Activated CD4-positive, alpha-beta memory T cell treated with anti-CD3 and anti-CD28 coated beads for 36 hours (primary cell): ENCODE results near the gene CACNA1E. TPM values are rescaled to one million over a fixed set of nuclear protein-coding genes. Genes with fewer than 3 reads are reported as not detected.

ENCODE experiments used
- CTCF ChIA-PET: fragments of 350-600 bp; sonication (Branson Sonifier 250); formaldehyde crosslinking; loops from one replicate; lab custom pipeline; 2021; ENCODE audit warnings: antibody characterized with exemption, inconsistent platforms; lab: Charles Lee
- POLR2A ChIA-PET: fragments of 350-600 bp; sonication (Branson Sonifier 250); formaldehyde crosslinking; loops from one replicate; lab custom pipeline; 2021; ENCODE audit warnings: antibody characterized with exemption; lab: Charles Lee
- DNase-seq: peaks from one replicate; pipeline ENCODE4 v3.0.0-alpha.2; 2020
- H3K27ac Mint-ChIP-seq: one replicate; pipeline ENCODE4 v1.8.0; 2021; ENCODE audit warnings: mixed read lengths
- H3K27me3 Mint-ChIP-seq: one replicate; pipeline ENCODE4 v1.8.0; 2021; ENCODE audit warnings: mixed read lengths
- H3K36me3 Mint-ChIP-seq: one replicate; pipeline ENCODE4 v1.8.0; 2021; ENCODE audit warnings: mixed read lengths
- H3K4me1 Mint-ChIP-seq: one replicate; pipeline ENCODE4 v1.8.0; 2021; ENCODE audit warnings: low read depth, mixed read lengths
- H3K4me3 Mint-ChIP-seq: one replicate; pipeline ENCODE4 v1.8.0; 2021; ENCODE audit warnings: mild to moderate bottlenecking, mixed read lengths
- H3K9me3 Mint-ChIP-seq: one replicate; pipeline ENCODE4 v1.8.0; 2021; ENCODE audit warnings: mixed read lengths
- intact Hi-C: fragments of 100-400 bp; cut with micrococcal nuclease; formaldehyde crosslinking; loops from one replicate; pipeline ENCODE4 v1.15.1; 2023
- total RNA-seq, 2 experiments: library from RNA; stranded (reverse); gene quantifications; one replicate each; pipeline ENCODE4 v1.2.3, GENCODE V29; 2021

CACNA1E gene
- total RNA-seq, result not detected

DNA sequence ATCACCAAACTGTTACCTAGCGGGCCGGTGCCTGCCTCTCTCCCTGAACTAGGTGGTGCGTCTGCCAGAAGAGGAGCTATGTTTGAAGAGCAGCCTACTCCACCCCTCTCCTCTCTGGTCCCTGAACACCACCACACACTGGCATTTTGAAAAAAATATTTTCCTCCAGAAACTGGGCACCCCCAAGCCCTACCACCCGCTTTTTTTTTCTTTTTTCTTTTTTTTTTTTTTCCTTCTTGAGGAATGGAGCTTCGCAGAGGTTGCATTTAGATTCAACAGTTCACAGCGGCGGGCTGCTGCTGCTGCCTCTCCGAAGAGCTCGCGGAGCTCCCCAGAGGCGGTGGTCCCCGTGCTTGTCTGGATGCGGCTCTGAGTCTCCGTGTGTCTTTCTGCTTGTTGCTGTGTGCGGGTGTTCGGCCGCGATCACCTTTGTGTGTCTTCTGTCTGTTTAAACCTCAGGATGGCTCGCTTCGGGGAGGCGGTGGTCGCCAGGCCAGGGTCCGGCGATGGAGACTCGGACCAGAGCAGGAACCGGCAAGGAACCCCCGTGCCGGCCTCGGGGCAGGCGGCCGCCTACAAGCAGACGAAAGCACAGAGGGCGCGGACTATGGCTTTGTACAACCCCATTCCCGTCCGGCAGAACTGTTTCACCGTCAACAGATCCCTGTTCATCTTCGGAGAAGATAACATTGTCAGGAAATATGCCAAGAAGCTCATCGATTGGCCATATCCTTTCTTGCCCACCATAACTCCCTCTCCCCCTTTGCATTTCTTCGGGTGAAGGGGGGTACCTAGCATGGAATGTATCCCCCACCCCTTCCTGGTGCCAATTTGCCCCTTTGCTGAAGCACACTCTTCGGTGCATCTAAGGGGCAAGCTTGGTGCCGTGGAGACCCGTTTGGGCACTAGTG, at the start of gene CACNA1E:
TSS of gene CACNA1E (plus strand) at position 233 of the 911 bp plus-strand sequence. CDS start at position 461, 228 bp downstream.
- H3K36me3 Mint-ChIP-seq, result no peaks in the 10 kb centered on the region
- peaks cover 24% of the 10 kb centered on the region for H3K4me1 Mint-ChIP-seq
- peak within 1 kb of the TSS; percentile 57 for H3K4me3 Mint-ChIP-seq
- POLR2A ChIA-PET, result no interaction called here
- CTCF ChIA-PET, result interaction anchor here (0.6 to 6.8 kb wide), 2 partner anchors 378 to 597 kb away, joined by 4 to 63 read pairs; no protein-coding TSS in a partner anchor
- H3K27me3 Mint-ChIP-seq, result peaks cover 64% of the 10 kb centered on the region
- no peaks in the 10 kb centered on the region for H3K9me3 Mint-ChIP-seq
- no peak for DNase-seq
- H3K27ac Mint-ChIP-seq, result no peak within 1 kb of the TSS
- intact Hi-C loops, result no loop called here

DNA sequence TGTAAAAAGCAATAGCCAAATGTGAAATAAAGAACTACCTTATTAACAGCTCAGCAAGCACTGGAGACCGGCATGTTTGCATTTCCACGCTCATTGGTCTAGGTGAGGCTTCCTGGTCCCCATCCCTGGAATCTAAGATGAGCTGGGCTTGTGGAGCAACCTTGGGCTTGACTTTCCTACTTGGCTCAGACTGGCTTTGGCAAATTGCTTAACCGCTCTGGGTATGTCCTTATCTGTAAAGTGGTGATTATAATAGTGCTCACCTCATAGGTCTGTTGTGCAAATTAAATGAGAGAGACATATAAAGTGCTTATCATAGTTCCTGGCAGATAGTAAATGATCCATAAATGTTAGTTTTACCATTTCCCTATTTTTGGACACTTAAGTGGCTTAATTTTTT, 49.4 kb upstream of the CACNA1E start:
- peaks cover 18% of the 10 kb centered on the region for H3K27me3 Mint-ChIP-seq
- H3K9me3 Mint-ChIP-seq, result no peaks in the 10 kb centered on the region
- no peaks in the 10 kb centered on the region for H3K4me1 Mint-ChIP-seq
- ChIA-PET CTCF (interaction anchor here (3.2 kb wide), 1 partner anchor 9 kb away, joined by 17 read pairs; no protein-coding TSS in a partner anchor), POLR2A (no interaction called here)
- intact Hi-C loops, result no loop called here
- DNase-seq, result no peak
- no peaks in the 10 kb centered on the region for H3K36me3 Mint-ChIP-seq
- H3K27ac Mint-ChIP-seq, result no peak overlapping the region
- no peak overlapping the region for H3K4me3 Mint-ChIP-seq

DNA sequence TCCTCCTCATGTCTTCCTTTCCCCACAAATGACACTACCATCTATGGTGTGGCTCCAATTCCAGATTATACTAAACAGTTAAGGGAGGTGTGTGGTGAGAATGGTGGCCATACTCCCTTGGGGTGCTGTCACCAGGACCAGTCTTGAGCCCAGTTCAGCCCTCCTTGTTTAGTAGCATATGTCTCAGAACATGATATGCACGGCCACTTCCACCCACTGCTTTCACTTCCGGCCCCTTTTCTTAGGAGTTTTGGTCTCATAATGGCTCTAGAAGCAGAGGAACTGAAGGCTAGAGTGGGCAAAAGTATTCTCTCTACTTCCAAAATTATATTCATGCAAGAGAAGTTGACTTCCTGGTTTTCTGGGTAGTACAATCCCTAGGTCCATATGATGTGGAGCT, 45.3 kb upstream of the CACNA1E start:
- H3K27ac Mint-ChIP-seq, result no peak overlapping the region
- H3K36me3 Mint-ChIP-seq, result no peaks in the 10 kb centered on the region
- H3K9me3 Mint-ChIP-seq, result no peaks in the 10 kb centered on the region
- no peak overlapping the region for H3K4me3 Mint-ChIP-seq
- H3K27me3 Mint-ChIP-seq, result peaks cover 16% of the 10 kb centered on the region
- intact Hi-C loops, result no loop called here
- POLR2A ChIA-PET, result no interaction called here
- no peaks in the 10 kb centered on the region for H3K4me1 Mint-ChIP-seq
- no peak for DNase-seq
- CTCF ChIA-PET, result no interaction called here

DNA sequence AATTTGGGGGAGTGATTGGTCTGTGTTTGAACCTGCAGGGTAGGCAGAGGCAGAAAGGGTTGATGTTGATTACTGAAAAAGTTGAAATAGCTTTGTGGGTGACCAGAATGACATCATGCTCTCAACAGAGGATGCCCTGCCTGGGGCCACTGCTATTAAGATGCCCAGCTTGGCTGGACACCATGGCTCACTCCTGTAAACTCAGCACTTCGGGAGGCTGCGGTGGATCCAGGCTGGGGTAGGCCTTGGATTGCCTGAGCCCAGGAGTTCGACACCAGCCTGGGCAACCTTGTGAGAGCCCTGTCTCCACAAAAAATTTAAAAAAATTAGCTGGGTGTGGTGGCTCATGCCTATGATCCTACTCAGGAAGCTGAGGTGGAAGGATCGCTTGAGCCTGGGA, 42.8 kb upstream of the CACNA1E start:
- intact Hi-C loops, result no loop called here
- Mint-ChIP-seq H3K4me1 (no peaks in the 10 kb centered on the region), H3K36me3 (no peaks in the 10 kb centered on the region), H3K27me3 (peaks cover 7% of the 10 kb centered on the region), H3K9me3 (no peaks in the 10 kb centered on the region), H3K4me3 (no peak overlapping the region), H3K27ac (no peak overlapping the region)
- POLR2A ChIA-PET, result no interaction called here
- no peak for DNase-seq
- CTCF ChIA-PET, result no interaction called here

DNA sequence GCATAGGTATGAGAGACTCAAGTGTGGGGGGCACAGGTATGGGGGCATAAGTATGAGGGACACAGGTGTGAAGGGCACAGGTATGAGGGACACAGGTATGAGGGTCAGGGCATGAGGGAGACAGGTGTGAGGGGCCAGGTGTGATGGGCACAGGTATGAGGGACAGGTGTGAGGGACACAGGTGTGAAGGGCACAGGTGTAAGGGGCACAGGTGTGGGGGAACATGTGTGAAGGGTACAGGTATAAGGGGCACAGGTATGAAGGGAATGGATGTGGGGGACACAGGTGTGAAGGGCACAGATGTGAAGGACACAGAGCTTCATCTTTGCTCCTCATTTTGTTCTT, 41.2 kb upstream of the CACNA1E start:
- CTCF ChIA-PET, result no interaction called here
- DNase-seq, result no peak
- H3K4me1 Mint-ChIP-seq, result no peaks in the 10 kb centered on the region
- no peaks in the 10 kb centered on the region for H3K36me3 Mint-ChIP-seq
- peaks cover 4% of the 10 kb centered on the region for H3K27me3 Mint-ChIP-seq
- POLR2A ChIA-PET, result no interaction called here
- intact Hi-C loops, result no loop called here
- H3K27ac Mint-ChIP-seq, result no peak overlapping the region
- H3K4me3 Mint-ChIP-seq, result no peak overlapping the region
- H3K9me3 Mint-ChIP-seq, result no peaks in the 10 kb centered on the region

DNA sequence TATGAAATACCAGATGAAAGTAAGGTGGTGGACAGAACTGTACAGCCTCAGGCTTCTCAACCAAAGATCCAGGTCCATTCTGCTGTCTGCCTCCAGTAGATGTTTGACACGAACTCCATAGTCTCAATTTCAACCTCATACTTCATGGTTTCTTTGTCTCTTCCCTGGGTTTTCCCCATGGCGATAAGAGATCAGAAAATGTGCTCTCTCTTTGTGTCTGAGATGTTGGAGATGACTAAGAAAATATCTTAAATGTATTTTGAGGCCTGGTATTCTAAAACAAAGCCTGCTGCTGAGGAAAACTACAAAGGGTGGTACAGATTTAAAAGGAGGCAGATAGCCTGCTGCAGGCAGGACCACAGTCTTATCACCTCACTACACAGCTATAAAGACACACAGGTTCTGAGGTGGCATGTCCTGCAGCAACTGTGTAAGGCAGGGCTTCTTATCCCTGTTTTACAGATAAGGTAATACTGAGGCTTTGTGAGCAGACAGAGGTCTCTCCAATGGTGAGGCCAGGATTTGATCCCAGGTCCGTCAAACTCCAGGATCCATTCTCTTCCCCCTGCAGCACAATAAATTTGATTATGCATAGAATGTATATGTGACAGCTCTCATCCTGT, 40.0 kb upstream of the CACNA1E start:
- DNase-seq, result no peak
- ChIA-PET CTCF (no interaction called here), POLR2A (no interaction called here)
- Mint-ChIP-seq H3K9me3 (no peaks in the 10 kb centered on the region), H3K27ac (no peak overlapping the region), H3K4me3 (no peak overlapping the region), H3K4me1 (no peaks in the 10 kb centered on the region), H3K36me3 (no peaks in the 10 kb centered on the region), H3K27me3 (no peaks in the 10 kb centered on the region)
- intact Hi-C loops, result no loop called here

DNA sequence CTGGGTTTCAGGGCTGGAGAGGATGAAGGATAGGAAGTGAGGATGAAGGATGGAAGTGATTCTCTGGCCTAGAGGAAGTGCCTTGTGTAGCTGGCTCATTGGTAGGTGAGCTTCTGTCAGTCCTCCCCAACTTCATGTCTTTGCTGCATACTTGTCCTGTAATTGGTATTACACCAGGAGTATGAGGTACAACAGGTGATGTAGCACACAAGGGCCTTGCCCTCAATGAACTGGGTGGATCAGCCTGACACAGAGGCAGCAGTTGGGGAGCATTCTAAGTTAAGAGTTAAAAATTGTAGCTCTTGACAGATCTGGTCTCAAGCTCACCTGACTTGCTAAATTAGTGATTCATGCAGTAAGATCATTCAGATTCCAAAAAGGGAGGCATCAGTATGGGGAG, 37.9 kb upstream of the CACNA1E start:
- intact Hi-C loops, result no loop called here
- Mint-ChIP-seq H3K9me3 (no peaks in the 10 kb centered on the region), H3K27me3 (no peaks in the 10 kb centered on the region), H3K4me1 (no peaks in the 10 kb centered on the region), H3K27ac (no peak overlapping the region), H3K4me3 (no peak overlapping the region), H3K36me3 (no peaks in the 10 kb centered on the region)
- CTCF ChIA-PET, result no interaction called here
- POLR2A ChIA-PET, result no interaction called here
- DNase-seq, result no peak

DNA sequence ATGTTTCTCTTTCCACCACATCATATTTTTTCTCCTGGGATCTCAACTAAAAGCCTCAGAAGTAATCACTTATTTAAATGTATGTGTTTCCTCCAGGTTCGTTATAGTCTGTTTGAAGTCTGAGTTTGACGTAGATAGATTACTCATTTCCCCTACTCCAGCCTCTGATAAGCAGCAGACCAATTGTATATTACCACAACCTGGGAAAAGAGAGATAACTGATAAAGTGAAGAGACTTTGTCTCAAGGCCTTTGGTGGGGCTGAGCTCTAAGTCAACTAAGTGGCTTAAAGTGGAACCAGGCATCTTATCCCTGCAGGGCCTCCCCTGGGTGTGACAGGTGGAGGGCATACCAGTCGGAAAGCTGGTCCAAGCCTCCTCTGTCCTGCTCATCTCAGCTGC, 34.9 kb upstream of the CACNA1E start:
- ChIA-PET POLR2A (no interaction called here), CTCF (interaction anchor here (1.1 kb wide), 1 partner anchor 21 kb away, joined by 3 read pairs; no protein-coding TSS in a partner anchor)
- no peaks in the 10 kb centered on the region for H3K36me3 Mint-ChIP-seq

DNA sequence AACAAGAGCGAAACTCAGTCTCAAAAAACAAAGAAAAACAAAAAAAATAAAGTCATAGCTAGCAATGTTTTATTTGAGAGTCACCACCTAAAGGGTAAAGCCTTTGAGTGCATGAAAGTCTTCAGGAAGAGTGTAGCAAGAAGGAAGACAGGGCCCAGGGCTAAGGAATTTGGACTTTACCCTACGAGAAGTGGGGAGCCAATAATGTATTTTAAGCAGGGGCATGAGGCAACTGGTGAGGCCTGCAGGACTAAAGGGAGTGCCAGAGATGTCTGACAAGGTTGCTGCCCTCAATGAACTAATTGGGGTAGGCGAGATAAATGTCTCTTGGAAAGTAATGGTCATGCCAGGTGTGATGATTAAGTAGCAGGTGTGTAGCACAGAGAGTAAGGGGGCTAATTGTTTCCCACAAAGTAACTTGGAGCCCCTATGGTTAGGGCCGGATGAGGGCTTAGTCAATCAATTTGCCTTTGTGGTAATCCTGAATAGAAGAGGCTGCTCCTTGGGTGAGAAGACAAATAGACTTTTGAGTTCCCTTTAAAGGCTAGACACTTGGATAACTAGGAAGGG, 31.6 kb upstream of the CACNA1E start:
- H3K27ac Mint-ChIP-seq, result no peak overlapping the region

More for the DNA sequence above, 34.9 kb upstream of the CACNA1E start:
- no peak for DNase-seq
- no peaks in the 10 kb centered on the region for H3K4me1 Mint-ChIP-seq
- no peak overlapping the region for H3K27ac Mint-ChIP-seq
- intact Hi-C loops, result no loop called here
- H3K27me3 Mint-ChIP-seq, result no peaks in the 10 kb centered on the region
- no peaks in the 10 kb centered on the region for H3K9me3 Mint-ChIP-seq
- no peak overlapping the region for H3K4me3 Mint-ChIP-seq

DNA sequence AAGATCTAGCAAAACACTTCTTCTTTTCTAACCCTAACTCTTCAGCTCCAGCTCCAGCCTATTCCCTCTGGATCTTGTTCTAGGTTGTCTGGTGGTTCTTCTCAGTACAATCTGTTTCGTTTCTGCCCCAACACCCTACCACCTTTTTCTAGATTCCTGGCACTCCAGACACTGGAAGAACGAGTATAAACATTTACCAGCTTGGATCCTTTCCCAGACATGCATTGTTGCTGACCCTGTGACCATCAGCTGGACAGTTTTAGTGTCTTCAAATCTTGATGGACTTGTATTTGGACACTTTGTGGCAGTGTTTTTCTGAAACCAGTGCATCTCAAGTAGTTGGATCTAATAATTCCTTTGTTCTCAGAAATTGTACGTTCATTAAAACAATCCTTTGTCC, 30.6 kb upstream of the CACNA1E start:
- Mint-ChIP-seq H3K36me3 (no peaks in the 10 kb centered on the region), H3K9me3 (peaks cover 6% of the 10 kb centered on the region), H3K4me3 (no peak overlapping the region), H3K27me3 (peaks cover 9% of the 10 kb centered on the region), H3K4me1 (no peaks in the 10 kb centered on the region), H3K27ac (no peak overlapping the region)
- CTCF ChIA-PET, result no interaction called here
- POLR2A ChIA-PET, result no interaction called here
- no peak for DNase-seq
- intact Hi-C loops, result no loop called here

More for the DNA sequence above, 31.6 kb upstream of the CACNA1E start:
- ChIA-PET POLR2A (no interaction called here), CTCF (interaction anchor here (1.1 kb wide), 1 partner anchor 27 kb away, joined by 5 read pairs; no protein-coding TSS in a partner anchor)
- no peak overlapping the region for H3K4me3 Mint-ChIP-seq
- no peaks in the 10 kb centered on the region for H3K4me1 Mint-ChIP-seq
- peaks cover 5% of the 10 kb centered on the region for H3K27me3 Mint-ChIP-seq
- intact Hi-C loops, result no loop called here
- no peak for DNase-seq
- H3K9me3 Mint-ChIP-seq, result peaks cover under 1% of the 10 kb centered on the region
- H3K36me3 Mint-ChIP-seq, result no peaks in the 10 kb centered on the region

DNA sequence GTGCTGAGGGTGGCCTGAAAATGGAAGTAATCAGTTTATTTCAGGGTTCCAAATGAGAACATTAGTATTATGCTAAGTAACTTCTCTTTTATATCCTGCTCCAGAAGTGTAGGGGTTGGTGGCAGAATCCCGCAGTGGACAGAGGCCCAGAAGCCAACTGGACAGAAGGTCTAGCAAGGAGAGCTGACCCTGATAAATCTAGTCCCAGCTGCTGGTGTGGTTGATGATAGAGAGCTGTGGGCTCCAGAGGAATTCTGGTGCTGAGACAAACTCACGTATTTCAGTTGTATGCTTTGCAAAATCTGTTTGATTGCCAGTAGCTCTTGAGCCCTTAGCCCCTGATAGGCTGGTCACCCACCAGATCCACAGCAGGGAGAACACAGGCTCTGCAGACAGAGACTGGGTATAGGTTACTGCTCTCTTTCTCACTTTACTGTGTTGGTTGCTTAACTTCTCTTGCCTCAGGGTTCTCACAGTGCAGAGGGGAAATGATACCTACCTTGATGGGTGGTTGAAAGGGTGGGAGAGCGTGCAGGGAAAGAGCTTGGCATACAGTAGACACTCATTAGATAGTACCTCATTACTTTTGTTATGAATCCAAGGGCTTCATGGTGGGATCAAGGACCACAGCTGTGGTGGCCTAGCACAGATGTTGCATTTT, 29.6 kb upstream of the CACNA1E start:
- H3K9me3 Mint-ChIP-seq, result peaks cover 6% of the 10 kb centered on the region
- no peaks in the 10 kb centered on the region for H3K4me1 Mint-ChIP-seq
- H3K27ac Mint-ChIP-seq, result no peak overlapping the region
- H3K4me3 Mint-ChIP-seq, result no peak overlapping the region
- peaks cover 9% of the 10 kb centered on the region for H3K27me3 Mint-ChIP-seq
- H3K36me3 Mint-ChIP-seq, result no peaks in the 10 kb centered on the region
- ChIA-PET POLR2A (no interaction called here), CTCF (interaction anchor here (0.9 kb wide), 1 partner anchor 26 kb away, joined by 3 read pairs; no protein-coding TSS in a partner anchor)
- no peak for DNase-seq
- intact Hi-C loops, result no loop called here

DNA sequence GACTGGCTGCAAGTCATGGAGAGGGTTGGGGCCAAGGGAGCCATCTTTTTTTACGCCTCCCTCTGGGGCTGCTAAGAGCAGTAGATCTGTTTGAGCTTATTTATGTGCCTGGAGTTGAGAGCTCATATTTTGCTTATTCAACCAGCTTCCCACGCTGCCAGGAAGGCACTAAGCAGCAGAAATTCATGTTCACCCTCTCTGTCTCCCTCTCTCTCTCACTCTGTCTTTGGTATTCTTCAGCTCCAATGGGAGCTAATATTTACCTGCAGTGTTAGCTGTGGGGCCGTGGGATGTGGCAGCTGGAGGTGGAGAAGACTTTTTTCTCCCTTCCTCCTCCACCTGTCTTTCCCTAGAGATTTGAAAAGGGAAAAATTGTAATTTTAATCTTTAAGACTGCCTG, 26.8 kb upstream of the CACNA1E start:
- Mint-ChIP-seq H3K4me3 (no peak overlapping the region), H3K27me3 (peaks cover 9% of the 10 kb centered on the region), H3K36me3 (no peaks in the 10 kb centered on the region), H3K27ac (no peak overlapping the region), H3K9me3 (peaks cover 6% of the 10 kb centered on the region), H3K4me1 (no peaks in the 10 kb centered on the region)
- no peak for DNase-seq
- intact Hi-C loops, result no loop called here
- CTCF ChIA-PET, result no interaction called here
- POLR2A ChIA-PET, result no interaction called here
